GM12878 (cell line): ENCODE results near the gene BBLN. TPM values are rescaled to one million over a fixed set of nuclear protein-coding genes. Genes with fewer than 3 reads are reported as not detected.

Experiments
- BACH1 ChIP-seq: fragments of 450-650 bp; IDR thresholded peaks from 2 replicates; pipeline ENCODE4 v1.6.1; 2017; ENCODE audit warnings: mild to moderate bottlenecking, borderline replicate concordance
- E4F1 ChIP-seq: fragments of 450-650 bp; IDR thresholded peaks from 2 replicates; pipeline ENCODE4 v1.6.1; 2018; ENCODE audit warnings: borderline replicate concordance, mild to moderate bottlenecking; ENCODE audit not compliant: partially characterized antibody
- EED ChIP-seq: sonication (generic); IDR thresholded peaks from 2 replicates; pipeline ENCODE4 v1.6.1; 2016; ENCODE audit warnings: antibody characterized with exemption, low read depth
- FOXM1 ChIP-seq: IDR thresholded peaks from 2 replicates; pipeline ENCODE4 v1.6.1; 2012; ENCODE audit warnings: low read depth, mild to moderate bottlenecking, inconsistent platforms, low read length, moderate library complexity
- HCFC1 ChIP-seq: fragments of 150-350 bp; IDR thresholded peaks from 2 replicates; pipeline ENCODE4 v1.6.1; 2014; ENCODE audit warnings: low read length
- HSF1 ChIP-seq: fragments of 150-350 bp; IDR thresholded peaks from 2 replicates; pipeline ENCODE4 v1.6.1; 2014; ENCODE audit warnings: mild to moderate bottlenecking, low read depth, low read length
- IRF3 ChIP-seq: fragments of 450-650 bp; IDR thresholded peaks from 2 replicates; pipeline ENCODE4 v1.6.1; 2014; ENCODE audit warnings: mild to moderate bottlenecking
- KDM1A ChIP-seq: fragments of 200-600 bp; sonication (generic); IDR thresholded peaks from 2 replicates; pipeline ENCODE4 v1.6.1; 2016; ENCODE audit warnings: borderline replicate concordance
- KLF5 ChIP-seq: fragments of 450-650 bp; IDR thresholded peaks from 2 replicates; pipeline ENCODE4 v1.6.1; 2014; ENCODE audit warnings: mild to moderate bottlenecking; ENCODE audit not compliant: partially characterized antibody
- NBN ChIP-seq: fragments of 450-650 bp; IDR thresholded peaks from 2 replicates; pipeline ENCODE4 v1.6.1; 2016
- PKNOX1 ChIP-seq: fragments of 450-650 bp; IDR thresholded peaks from 2 replicates; pipeline ENCODE4 v1.6.1; 2016; ENCODE audit warnings: mild to moderate bottlenecking
- PML ChIP-seq: IDR thresholded peaks from 2 replicates; pipeline ENCODE4 v1.6.1; 2012; ENCODE audit warnings: low read length, inconsistent platforms
- SRF ChIP-seq, 2 experiments: IDR thresholded peaks; 2 replicates each; pipeline ENCODE4 v1.6.1; 2011; ENCODE audit warnings: low read depth in 2 of 2, low read length in 2 of 2, mild to moderate bottlenecking in 1 of 2, moderate library complexity in 1 of 2
- ZBTB11 ChIP-seq: fragments of 450-650 bp; formaldehyde crosslinking; IDR thresholded peaks from 2 replicates; pipeline ENCODE4 v1.5.0; 2022; ENCODE audit warnings: mild to moderate bottlenecking, missing genetic modification characterization
- ZNF592 ChIP-seq: fragments of 450-650 bp; IDR thresholded peaks from 2 replicates; pipeline ENCODE4 v1.6.1; 2017; ENCODE audit warnings: mild to moderate bottlenecking, moderate library complexity
- polyA plus RNA-seq, 11 experiments: library from polyadenylated mRNA; depleted of rRNA in 4 of 11; unstranded in 6 of 11; stranded (reverse) in 5 of 11; fragments of >200 nt; fragmentation: Nextera tagmentation in 4 of 11; fragmentation: Illumina TruSeq in 1 of 11; extraction: Ambion mirVana in 4 of 11; extraction: Trizol in 1 of 11; gene quantifications; 1 replicate in 1 of 11; 2 replicates in 10 of 11; pipeline versions ENCODE4 v1.2.1 to v1.2.3, GENCODE V29; 2011 to 2016; ENCODE audit warnings: inconsistent platforms in 2 of 11, missing spikeins in 2 of 11, low read depth in 1 of 11
- total RNA-seq, 4 experiments: library from RNA; depleted of rRNA in 3 of 4; stranded (reverse); fragments of >200 nt in 3 of 4; fragmentation: Illumina TruSeq in 1 of 4; extraction: Trizol in 1 of 4; gene quantifications; 2 replicates each; pipeline versions ENCODE4 v1.2.1 to v1.2.3, GENCODE V29; 2013 to 2021

Gene BBLN
- total and polyA plus RNA-seq, 10 of the 15 experiments (the other 5 are each of a cell fraction or from before 2014, with no cell fraction given): 3.8 to 194 (median 66.2) TPM

- TF ChIP-seq E4F1: no peak
- TF ChIP-seq ZNF592: peak; percentile 70; the same call in 1 of the 2 replicates
- no peak for TF ChIP-seq FOXM1
- no peak for TF ChIP-seq PML
- no peak for TF ChIP-seq SRF (IDR thresholded peaks at IDR 0.05; ENCODE audit: low read depth in 2 of 2, low read length in 2 of 2)
- no peak for TF ChIP-seq KDM1A
- peak; percentile 64 for TF ChIP-seq KLF5
- TF ChIP-seq HCFC1: peak; percentile 96
- no peak for TF ChIP-seq HSF1
- no peak for TF ChIP-seq PKNOX1
- no peak for TF ChIP-seq EED
- TF ChIP-seq ZBTB11 (CRISPR knock-in tag): no peak
- TF ChIP-seq BACH1: peak; percentile 74
- TF ChIP-seq IRF3: 0 out of 2 replicates have a peak, but pooled peaks have one; percentile 28
- TF ChIP-seq NBN: no peak
Observed at GRCh38 chr9:128203024-128203706, 43.1 kb downstream of the BBLN start, which contains the start of gene DNM1 (continued).
